Hepatocyte (in vitro differentiated cells): ENCODE measurements around the gene TMEM151A. TPM values are rescaled to one million over a fixed set of nuclear protein-coding genes. Genes with fewer than 3 reads are reported as not detected.

Source experiments
- DNase-seq: peaks from one replicate; pipeline ENCODE4 v3.0.0-alpha.2; 2016; ENCODE audit warnings: low spot score
- H2AFZ ChIP-seq: fragments of 200-600 bp; sonication (generic); 2 replicates; pipeline ENCODE4 v1.6.0; 2016; ENCODE audit warnings: antibody characterized with exemption, mild to moderate bottlenecking
- H3K27ac ChIP-seq: fragments of 200-600 bp; sonication (generic); 2 replicates; pipeline ENCODE4 v1.5.1; 2016; ENCODE audit warnings: mild to moderate bottlenecking
- H3K27me3 ChIP-seq: fragments of 200-600 bp; sonication (generic); 2 replicates; pipeline ENCODE4 v1.6.1; 2016
- H3K36me3 ChIP-seq: fragments of 200-600 bp; sonication (generic); replicated peaks from 2 replicates; pipeline ENCODE4 v1.5.1; 2016; ENCODE audit warnings: low read depth; ENCODE audit not compliant: insufficient read depth
- H3K4me1 ChIP-seq: fragments of 200-600 bp; sonication (generic); 2 replicates; pipeline ENCODE4 v1.5.1; 2016; ENCODE audit warnings: mild to moderate bottlenecking, moderate library complexity; ENCODE audit not compliant: insufficient read depth
- H3K4me2 ChIP-seq: fragments of 200-600 bp; sonication (generic); 2 replicates; pipeline ENCODE4 v1.6.0; 2016
- H3K4me3 ChIP-seq: fragments of 200-600 bp; sonication (generic); 2 replicates; pipeline ENCODE4 v1.5.1; 2016; ENCODE audit warnings: mild to moderate bottlenecking
- H3K79me2 ChIP-seq: fragments of 200-600 bp; sonication (generic); 2 replicates; pipeline ENCODE4 v1.6.0; 2017; ENCODE audit warnings: mild to moderate bottlenecking
- H3K9me2 ChIP-seq: fragments of 200-600 bp; sonication (generic); replicated peaks from 2 replicates; pipeline ENCODE4 v1.6.0; 2017; ENCODE audit warnings: mild to moderate bottlenecking; ENCODE audit not compliant: insufficient read depth
- H3K9me3 ChIP-seq: fragments of 200-600 bp; sonication (generic); 2 replicates; pipeline ENCODE4 v1.5.1; 2016; ENCODE audit warnings: low read depth, mild to moderate bottlenecking
- H4K20me1 ChIP-seq: fragments of 200-600 bp; sonication (generic); 2 replicates; pipeline ENCODE4 v1.6.0; 2016; ENCODE audit warnings: mild to moderate bottlenecking; ENCODE audit not compliant: insufficient read depth, poor library complexity, severe bottlenecking
- CTCF ChIP-seq: fragments of 200-600 bp; sonication (generic); IDR thresholded peaks from 2 replicates; pipeline ENCODE4 v1.5.1; 2016; ENCODE audit warnings: antibody characterized with exemption, mild to moderate bottlenecking; ENCODE audit not compliant: poor library complexity
- EZH2 ChIP-seq: fragments of 200-600 bp; sonication (generic); IDR thresholded peaks from 2 replicates; pipeline ENCODE4 v1.6.1; 2016; ENCODE audit warnings: antibody characterized with exemption, mild to moderate bottlenecking, borderline replicate concordance
- EZH2phosphoT487 ChIP-seq: fragments of 200-600 bp; sonication (generic); IDR thresholded peaks from one replicate; pipeline ENCODE4 v1.6.1; 2018; ENCODE audit warnings: antibody characterized with exemption, mild to moderate bottlenecking, low read depth, moderate library complexity; ENCODE audit not compliant: unreplicated experiment, severe bottlenecking
- WGBS: methylation state at CpG from one replicate; pipeline ENCODE4 v1.1.6; 2016; ENCODE audit warnings: low lambda C conversion rate; ENCODE audit errors: missing lambda C conversion rate; 5-methylcytosine and 5-hydroxymethylcytosine counted together
- polyA plus RNA-seq: library from polyadenylated mRNA; unstranded; fragments of >200 nt; fragmentation: Nextera tagmentation; extraction: Ambion mirVana; gene quantifications from 2 replicates; pipeline ENCODE4 v1.2.1, GENCODE V29; 2016
- total RNA-seq: library from RNA; depleted of rRNA; stranded (reverse); fragments of >200 nt; gene quantifications from 2 replicates; pipeline ENCODE4 v1.2.3, GENCODE V29; 2014

TMEM151A gene
- total and polyA plus RNA-seq, 2 experiments from 2014 or later = 21.4 to 36.4 TPM

- H3K4me1 ChIP-seq = peaks cover 9% of the 10 kb centered on the region
- no peak overlapping the region for H3K27ac ChIP-seq
- no peaks in the 10 kb centered on the region for H3K27me3 ChIP-seq
- 91% methylated on average over 8 of the region's 14 CpGs for WGBS
- no peaks in the 10 kb centered on the region for H3K36me3 ChIP-seq
- TF ChIP-seq CTCF = no peak
- no peak for TF ChIP-seq EZH2phosphoT487
- TF ChIP-seq EZH2 = no peak
- peaks cover 5% of the 10 kb centered on the region for H3K79me2 ChIP-seq
- DNase-seq = no peak
- H2AFZ ChIP-seq = no peak overlapping the region
- no peak overlapping the region for H3K4me3 ChIP-seq
- no peaks in the 10 kb centered on the region for H3K9me3 ChIP-seq
- no peak overlapping the region for H3K4me2 ChIP-seq
- peaks cover 3% of the 10 kb centered on the region for H4K20me1 ChIP-seq
- H3K9me2 ChIP-seq = no peaks in the 10 kb centered on the region
Measured at GRCh38 chr11:66280428-66280827, 11.3 kb upstream of the TMEM151A start.

- H4K20me1 ChIP-seq = peaks cover 3% of the 10 kb centered on the region
- no peak for DNase-seq
- no peak overlapping the region for H3K4me2 ChIP-seq
Measured at GRCh38 chr11:66281001-66281400, 10.7 kb upstream of the TMEM151A start.

GRCh38 chr11:66281776-66282467 lies 9.8 kb upstream of the TMEM151A start:
- no peaks in the 10 kb centered on the region for H3K9me3 ChIP-seq
- H3K4me2 ChIP-seq = no peak overlapping the region
- no peaks in the 10 kb centered on the region for H3K36me3 ChIP-seq
- no peak overlapping the region for H3K4me3 ChIP-seq
- H3K9me2 ChIP-seq = no peaks in the 10 kb centered on the region
- H2AFZ ChIP-seq = no peak overlapping the region
- H3K79me2 ChIP-seq = peaks cover 19% of the 10 kb centered on the region
- peaks cover 3% of the 10 kb centered on the region for H4K20me1 ChIP-seq
- H3K27ac ChIP-seq = no peak overlapping the region
- no peaks in the 10 kb centered on the region for H3K27me3 ChIP-seq
- DNase-seq = no peak
- WGBS = 53% methylated on average over 19 of the region's 20 CpGs
- peaks cover 9% of the 10 kb centered on the region for H3K4me1 ChIP-seq
- TF ChIP-seq CTCF = no peak
- TF ChIP-seq EZH2 = no peak
- TF ChIP-seq EZH2phosphoT487 = no peak

More at GRCh38 chr11:66281001-66281400, 10.7 kb upstream of the TMEM151A start:
- WGBS = 75% methylated on average over 6 of the region's 6 CpGs
- Histone ChIP-seq H3K4me3 (no peak overlapping the region), H3K36me3 (no peaks in the 10 kb centered on the region), H3K27ac (no peak overlapping the region), H3K79me2 (peaks cover 9% of the 10 kb centered on the region), H3K4me1 (peaks cover 9% of the 10 kb centered on the region), H2AFZ (no peak overlapping the region), H3K9me3 (no peaks in the 10 kb centered on the region), H3K27me3 (no peaks in the 10 kb centered on the region), H3K9me2 (no peaks in the 10 kb centered on the region)
- no peak for TF ChIP-seq EZH2
- no peak for TF ChIP-seq CTCF
- TF ChIP-seq EZH2phosphoT487 = no peak
